ENCODE data around the gene MASTL.

The MASTL gene

GRCh38 chr10:27225642-27226257 is 70.6 kb downstream of the MASTL start:
- no peak for DNase-seq (ENCODE audit: low read depth)

GRCh38 chr10:27230022-27230421 is 74.9 kb downstream of the MASTL start:
- DNase-seq (ENCODE audit: low read depth) = no peak

GRCh38 chr10:27235706-27236105 is 80.6 kb downstream of the MASTL start:
- no peak for DNase-seq (ENCODE audit: low read depth)

Measured in activated T-helper 1 cell treated with Interleukin-2 at 50 U/mL for 16 hours (primary cell).